SU-DHL-6 (cell line): Measurements from ENCODE around the gene PHIP.

Experiments
- H2AFZ ChIP-seq: fragments of 200-600 bp; sonication (generic); 2 replicates; pipeline ENCODE4 v1.6.1; 2014; ENCODE audit warnings: low read depth, mild to moderate bottlenecking, moderate library complexity, mixed read lengths, antibody characterized with exemption, low read length; ENCODE audit not compliant: severe bottlenecking
- H3F3A ChIP-seq: fragments of 200-600 bp; shearing (Covaris generic); 2 replicates; pipeline ENCODE4 v1.6.0; 2016; ENCODE audit warnings: antibody characterized with exemption, mild to moderate bottlenecking; ENCODE audit not compliant: insufficient read depth
- H3K27ac ChIP-seq: fragments of 200-600 bp; sonication (generic); 2 replicates; pipeline ENCODE4 v1.5.1; 2016; ENCODE audit warnings: low read depth, mild to moderate bottlenecking, low read length, moderate library complexity, mixed read lengths
- H3K27me3 ChIP-seq: fragments of 200-600 bp; sonication (generic), shearing (Covaris generic); 2 replicates; pipeline ENCODE4 v1.6.0; 2014; ENCODE audit warnings: mild to moderate bottlenecking, low read length
- H3K36me3 ChIP-seq: fragments of 200-600 bp; sonication (generic); 2 replicates; pipeline ENCODE4 v1.6.1; 2014; ENCODE audit warnings: mild to moderate bottlenecking, low read length, mixed read lengths
- H3K4me2 ChIP-seq: fragments of 300-600, 200-600 bp; shearing (Covaris generic), sonication (generic); 2 replicates; pipeline ENCODE4 v1.6.0; 2014; ENCODE audit warnings: low read length, low read depth, mild to moderate bottlenecking; ENCODE audit not compliant: poor library complexity, severe bottlenecking
- H3K4me3 ChIP-seq: fragments of 200-600 bp; sonication (generic); 2 replicates; pipeline ENCODE4 v1.5.1; 2014; ENCODE audit warnings: antibody characterized with exemption, low read length, mild to moderate bottlenecking, mixed read lengths; ENCODE audit not compliant: insufficient read depth, poor library complexity, severe bottlenecking
- H3K79me2 ChIP-seq: fragments of 200-600 bp; sonication (generic); 2 replicates; pipeline ENCODE4 v1.6.1; 2014; ENCODE audit warnings: mild to moderate bottlenecking, low read length, moderate library complexity; ENCODE audit not compliant: insufficient read depth
- H3K9ac ChIP-seq: fragments of 200-600 bp; sonication (generic); 2 replicates; pipeline ENCODE4 v1.7.0; 2014; ENCODE audit warnings: mild to moderate bottlenecking, low read length
- H3K9me2 ChIP-seq: fragments of 200-600 bp; sonication (generic); replicated peaks from 2 replicates; pipeline ENCODE4 v1.6.1; 2014; ENCODE audit warnings: low read length; ENCODE audit not compliant: insufficient read depth
- H3K9me3 ChIP-seq: fragments of 200-600 bp; sonication (generic); 2 replicates; pipeline ENCODE4 v1.6.1; 2014; ENCODE audit warnings: low read length, mixed read lengths; ENCODE audit not compliant: insufficient read depth
- H4K20me1 ChIP-seq: fragments of 200-600 bp; sonication (generic); 2 replicates; pipeline ENCODE4 v1.6.1; 2014; ENCODE audit warnings: low read depth, mild to moderate bottlenecking, antibody characterized with exemption, low read length, moderate library complexity, mixed read lengths
- CTCF ChIP-seq: fragments of 200-600 bp; sonication (generic); IDR thresholded peaks from one replicate; pipeline ENCODE4 v1.5.1; 2017; ENCODE audit warnings: antibody characterized with exemption, mild to moderate bottlenecking, low read length, moderate library complexity; ENCODE audit not compliant: insufficient read depth, poor library complexity, severe bottlenecking
- EZH2phosphoT487 ChIP-seq: fragments of 200-600 bp; sonication (generic), shearing (Covaris generic); conservative IDR thresholded peaks from 2 replicates; pipeline ENCODE4 v1.6.1; 2018; ENCODE audit warnings: mild to moderate bottlenecking, antibody characterized with exemption, low read length, moderate library complexity, mixed read lengths

PHIP gene

DNA sequence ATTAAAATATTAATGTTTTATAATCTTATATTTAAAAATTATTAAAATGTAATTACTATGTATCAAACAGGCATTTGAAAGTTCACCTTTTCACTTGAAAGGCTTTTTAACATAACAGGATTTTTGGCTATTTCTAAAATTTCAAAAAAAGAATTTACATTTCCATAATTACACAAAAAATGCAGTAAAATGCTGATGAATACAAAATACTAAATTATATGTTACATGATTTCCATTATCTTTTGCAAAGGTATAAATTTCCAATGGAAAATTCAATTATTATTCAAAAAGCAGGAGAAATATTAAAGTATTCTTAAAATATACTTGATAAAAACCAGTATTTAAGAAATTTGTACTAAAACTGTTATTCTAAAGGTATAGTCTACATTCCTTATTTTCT is 66.1 kb downstream of the PHIP start:
- Histone ChIP-seq H4K20me1 (peaks cover under 1% of the 10 kb centered on the region; the same call in 1 of the 2 replicates), H3K4me3 (no peak overlapping the region), H2AFZ (no peak overlapping the region), H3K36me3 (peaks cover 67% of the 10 kb centered on the region), H3K4me2 (no peak overlapping the region), H3K9ac (no peak overlapping the region), H3K27ac (no peak overlapping the region), H3K9me3 (no peaks in the 10 kb centered on the region), H3K79me2 (no peaks in the 10 kb centered on the region), H3K27me3 (no peaks in the 10 kb centered on the region), H3K9me2 (no peaks in the 10 kb centered on the region), H3F3A (no peaks in the 10 kb centered on the region)
- TF ChIP-seq CTCF (no peak), EZH2phosphoT487 (no peak)

- no peaks in the 10 kb centered on the region for H3K27me3 ChIP-seq
- TF ChIP-seq CTCF: no peak
- TF ChIP-seq EZH2phosphoT487: no peak
- no peaks in the 10 kb centered on the region for H3F3A ChIP-seq
- H3K9me3 ChIP-seq: no peaks in the 10 kb centered on the region
- no peak overlapping the region for H3K4me2 ChIP-seq
- no peak overlapping the region for H3K27ac ChIP-seq
- H2AFZ ChIP-seq: no peak overlapping the region
- H4K20me1 ChIP-seq: peaks cover 4% of the 10 kb centered on the region; the same call in 1 of the 2 replicates
- H3K79me2 ChIP-seq: no peaks in the 10 kb centered on the region
- H3K9ac ChIP-seq: no peak overlapping the region
- H3K4me3 ChIP-seq: no peak overlapping the region
- no peaks in the 10 kb centered on the region for H3K9me2 ChIP-seq
- peaks cover 67% of the 10 kb centered on the region for H3K36me3 ChIP-seq
Observed at GRCh38 chr6:79010422-79010821, 67.6 kb downstream of the PHIP start.

- no peaks in the 10 kb centered on the region for H3K79me2 ChIP-seq
Observed at GRCh38 chr6:79009819-79010218, 68.2 kb downstream of the PHIP start.

More at GRCh38 chr6:79009819-79010218, 68.2 kb downstream of the PHIP start:
- peaks cover 67% of the 10 kb centered on the region for H3K36me3 ChIP-seq
- no peak for TF ChIP-seq EZH2phosphoT487
- no peak for TF ChIP-seq CTCF
- H3K9ac ChIP-seq: no peak overlapping the region
- no peaks in the 10 kb centered on the region for H3K27me3 ChIP-seq
- H3K4me2 ChIP-seq: no peak overlapping the region
- H4K20me1 ChIP-seq: peaks cover 4% of the 10 kb centered on the region; the same call in 1 of the 2 replicates
- no peaks in the 10 kb centered on the region for H3F3A ChIP-seq
- H3K9me2 ChIP-seq: no peaks in the 10 kb centered on the region
- H3K27ac ChIP-seq: no peak overlapping the region
- H2AFZ ChIP-seq: no peak overlapping the region
- no peak overlapping the region for H3K4me3 ChIP-seq
- no peaks in the 10 kb centered on the region for H3K9me3 ChIP-seq
